GM06990 (cell line): ENCODE results near the gene STAT1.

Source experiments
- DNase-seq: peaks from one replicate; pipeline ENCODE4 v3.0.0-alpha.2; 2011; ENCODE audit not compliant: insufficient read length; ENCODE audit errors: extremely low read depth
- H3K27me3 ChIP-seq: replicated peaks from 2 replicates; pipeline ENCODE4 v1.6.0; 2011; ENCODE audit warnings: low read length; ENCODE audit not compliant: control insufficient read depth, insufficient read depth
- H3K36me3 ChIP-seq: 2 replicates; pipeline ENCODE4 v1.5.1; 2011; ENCODE audit warnings: low read length; ENCODE audit not compliant: control insufficient read depth, insufficient read depth
- H3K4me3 ChIP-seq: replicated peaks from 2 replicates; pipeline ENCODE4 v1.5.1; 2011; ENCODE audit warnings: low read depth, mild to moderate bottlenecking, control low read depth, low read length
- TF ChIP-seq, protein P1 (sequence below): IDR thresholded peaks from 2 replicates; pipeline ENCODE4 v1.5.1; 2011; ENCODE audit warnings: low read length, control low read depth, mild to moderate bottlenecking, inconsistent platforms; ENCODE audit not compliant: insufficient read depth, poor library complexity, severe bottlenecking

The STAT1 gene

DNA sequence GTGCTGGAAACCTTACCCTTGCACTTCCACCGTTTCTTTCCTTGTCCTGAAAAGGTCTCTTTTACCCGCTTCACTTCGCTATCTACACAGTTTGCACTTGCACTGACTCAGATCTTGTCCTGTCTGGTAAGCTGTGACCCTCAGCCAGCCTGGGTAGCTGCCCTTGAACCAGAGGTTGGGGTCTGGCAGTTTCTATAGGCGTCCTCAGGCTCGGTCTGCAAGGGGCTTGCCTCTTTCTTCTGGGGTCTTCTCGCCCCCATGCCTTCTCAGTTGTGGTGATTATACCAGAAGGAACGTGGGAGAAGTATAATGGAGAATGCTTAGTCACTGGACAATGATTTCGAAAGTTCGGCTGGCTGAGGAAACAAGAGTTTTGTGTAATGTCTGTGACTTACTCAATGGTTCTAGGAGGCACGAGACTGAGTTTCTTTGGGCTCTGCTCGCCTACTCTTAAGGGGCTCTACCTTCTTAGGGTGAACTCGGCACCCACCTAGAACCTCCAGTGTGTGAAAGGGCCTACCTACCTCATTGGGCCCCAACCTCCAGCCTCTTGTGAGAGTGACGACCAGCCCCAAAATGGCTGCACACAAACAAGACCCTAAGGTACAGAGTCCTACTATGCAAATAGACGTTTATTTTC lies 6.9 kb upstream of the STAT1 start:
- peak overlapping the region; percentile 65 for H3K4me3 ChIP-seq
- H3K36me3 ChIP-seq, result no peaks in the 10 kb centered on the region
- TF ChIP-seq, protein P1, sequence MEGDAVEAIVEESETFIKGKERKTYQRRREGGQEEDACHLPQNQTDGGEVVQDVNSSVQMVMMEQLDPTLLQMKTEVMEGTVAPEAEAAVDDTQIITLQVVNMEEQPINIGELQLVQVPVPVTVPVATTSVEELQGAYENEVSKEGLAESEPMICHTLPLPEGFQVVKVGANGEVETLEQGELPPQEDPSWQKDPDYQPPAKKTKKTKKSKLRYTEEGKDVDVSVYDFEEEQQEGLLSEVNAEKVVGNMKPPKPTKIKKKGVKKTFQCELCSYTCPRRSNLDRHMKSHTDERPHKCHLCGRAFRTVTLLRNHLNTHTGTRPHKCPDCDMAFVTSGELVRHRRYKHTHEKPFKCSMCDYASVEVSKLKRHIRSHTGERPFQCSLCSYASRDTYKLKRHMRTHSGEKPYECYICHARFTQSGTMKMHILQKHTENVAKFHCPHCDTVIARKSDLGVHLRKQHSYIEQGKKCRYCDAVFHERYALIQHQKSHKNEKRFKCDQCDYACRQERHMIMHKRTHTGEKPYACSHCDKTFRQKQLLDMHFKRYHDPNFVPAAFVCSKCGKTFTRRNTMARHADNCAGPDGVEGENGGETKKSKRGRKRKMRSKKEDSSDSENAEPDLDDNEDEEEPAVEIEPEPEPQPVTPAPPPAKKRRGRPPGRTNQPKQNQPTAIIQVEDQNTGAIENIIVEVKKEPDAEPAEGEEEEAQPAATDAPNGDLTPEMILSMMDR, result no peak
- DNase-seq, result peak; percentile 49
- H3K27me3 ChIP-seq, result no peaks in the 10 kb centered on the region

DNA sequence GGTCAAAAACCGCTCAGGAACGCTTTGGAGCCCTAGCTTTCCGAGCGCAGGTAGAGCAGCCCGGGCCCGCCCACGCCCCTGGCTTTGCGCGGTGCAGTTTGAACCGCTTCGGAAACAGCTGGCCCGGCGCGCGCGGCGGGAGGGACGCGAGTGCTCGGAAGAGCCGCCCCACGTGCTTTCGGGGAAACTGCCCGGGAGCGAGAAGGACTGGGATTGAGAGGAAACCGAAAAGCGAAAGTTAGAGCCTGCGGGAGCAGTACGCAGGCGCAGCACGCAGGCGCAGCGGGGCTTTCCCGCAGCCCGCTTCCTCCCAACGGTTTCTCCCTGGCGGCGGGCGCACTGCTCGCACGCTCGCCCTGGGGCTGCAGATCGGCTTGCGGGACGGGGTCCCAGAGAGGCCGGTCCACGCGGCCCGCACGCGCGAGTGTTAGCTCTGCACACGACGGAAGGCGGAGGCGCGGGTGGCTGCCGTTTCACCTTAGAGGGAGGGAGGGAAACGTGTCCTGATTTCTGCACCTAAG lies 6.3 kb upstream of the STAT1 start:
- DNase-seq, result peak; percentile 100
- TF ChIP-seq, protein P1, result no peak
- Histone ChIP-seq H3K27me3 (no peaks in the 10 kb centered on the region), H3K4me3 (peak overlapping the region; percentile 65), H3K36me3 (no peaks in the 10 kb centered on the region)

DNA sequence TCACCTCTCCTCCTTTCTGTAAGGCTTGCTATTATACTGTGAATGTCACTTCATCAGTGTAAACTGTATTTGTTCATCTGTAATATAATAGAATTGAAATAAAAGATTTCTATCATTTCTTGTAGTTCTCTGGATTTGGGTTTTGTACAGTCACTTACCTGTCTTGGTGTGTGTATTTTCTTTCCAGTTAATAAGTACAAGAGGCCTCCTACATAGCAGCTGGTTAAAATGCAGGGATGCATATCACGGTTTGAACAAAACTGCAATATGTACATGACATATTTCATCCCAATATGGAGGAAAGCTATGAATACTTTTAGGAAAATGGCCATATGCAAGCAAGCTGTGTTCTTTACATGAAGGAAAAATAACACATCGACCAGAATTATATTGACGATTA lies 5.4 kb upstream of the STAT1 start:
- TF ChIP-seq, protein P1, result no peak
- no peaks in the 10 kb centered on the region for H3K27me3 ChIP-seq
- no peaks in the 10 kb centered on the region for H3K36me3 ChIP-seq
- DNase-seq, result no peak
- no peak overlapping the region for H3K4me3 ChIP-seq

GRCh38 chr2:191018643-191019119 lies 4.7 kb upstream of the STAT1 start:
- Histone ChIP-seq H3K36me3 (no peaks in the 10 kb centered on the region), H3K4me3 (no peak overlapping the region), H3K27me3 (no peaks in the 10 kb centered on the region)
- no peak for DNase-seq
- TF ChIP-seq, protein P1, result no peak

- Histone ChIP-seq H3K27me3 (no peaks in the 10 kb centered on the region), H3K36me3 (no peaks in the 10 kb centered on the region; the same call in 1 of the 2 replicates), H3K4me3 (no peak overlapping the region)
- no peak for DNase-seq
- TF ChIP-seq, protein P1, result no peak
Observed at GRCh38 chr2:191018048-191018447, 4.1 kb upstream of the STAT1 start.

GRCh38 chr2:191015831-191016230 lies 1.9 kb upstream of the STAT1 start:
- TF ChIP-seq, protein P1, result no peak
- no peaks in the 10 kb centered on the region for H3K27me3 ChIP-seq
- H3K4me3 ChIP-seq, result no peak overlapping the region
- H3K36me3 ChIP-seq, result peaks cover 12% of the 10 kb centered on the region
- DNase-seq, result no peak
